GM12801 (cell line): ENCODE results near the gene NTM.

Source experiments
- TF ChIP-seq, protein P1 (sequence below): IDR thresholded peaks from one replicate; pipeline ENCODE4 v1.5.1; 2011; ENCODE audit warnings: control low read depth; ENCODE audit not compliant: insufficient read length; ENCODE audit errors: extremely low read depth

The NTM gene

DNA sequence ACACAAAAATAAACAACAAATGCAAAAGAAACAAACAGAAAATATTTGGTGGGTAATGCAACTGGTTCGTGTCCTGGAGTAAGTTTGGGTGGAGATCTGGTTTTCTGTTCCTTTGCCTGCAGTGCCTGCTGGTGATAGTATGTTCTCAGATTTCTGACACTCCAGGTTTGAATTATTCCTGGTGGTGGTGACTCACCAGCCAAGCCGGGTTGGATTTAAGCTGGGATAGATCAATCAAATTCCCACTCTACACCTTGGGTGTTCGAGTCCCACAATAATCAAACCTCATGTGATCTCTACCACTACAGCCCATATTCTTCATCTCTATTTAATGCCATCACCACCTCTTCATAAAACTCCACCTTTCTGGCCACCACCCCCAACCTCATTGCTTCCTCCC lies 421.8 kb downstream of the NTM start:
- TF ChIP-seq, protein P1, sequence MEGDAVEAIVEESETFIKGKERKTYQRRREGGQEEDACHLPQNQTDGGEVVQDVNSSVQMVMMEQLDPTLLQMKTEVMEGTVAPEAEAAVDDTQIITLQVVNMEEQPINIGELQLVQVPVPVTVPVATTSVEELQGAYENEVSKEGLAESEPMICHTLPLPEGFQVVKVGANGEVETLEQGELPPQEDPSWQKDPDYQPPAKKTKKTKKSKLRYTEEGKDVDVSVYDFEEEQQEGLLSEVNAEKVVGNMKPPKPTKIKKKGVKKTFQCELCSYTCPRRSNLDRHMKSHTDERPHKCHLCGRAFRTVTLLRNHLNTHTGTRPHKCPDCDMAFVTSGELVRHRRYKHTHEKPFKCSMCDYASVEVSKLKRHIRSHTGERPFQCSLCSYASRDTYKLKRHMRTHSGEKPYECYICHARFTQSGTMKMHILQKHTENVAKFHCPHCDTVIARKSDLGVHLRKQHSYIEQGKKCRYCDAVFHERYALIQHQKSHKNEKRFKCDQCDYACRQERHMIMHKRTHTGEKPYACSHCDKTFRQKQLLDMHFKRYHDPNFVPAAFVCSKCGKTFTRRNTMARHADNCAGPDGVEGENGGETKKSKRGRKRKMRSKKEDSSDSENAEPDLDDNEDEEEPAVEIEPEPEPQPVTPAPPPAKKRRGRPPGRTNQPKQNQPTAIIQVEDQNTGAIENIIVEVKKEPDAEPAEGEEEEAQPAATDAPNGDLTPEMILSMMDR = no peak

DNA sequence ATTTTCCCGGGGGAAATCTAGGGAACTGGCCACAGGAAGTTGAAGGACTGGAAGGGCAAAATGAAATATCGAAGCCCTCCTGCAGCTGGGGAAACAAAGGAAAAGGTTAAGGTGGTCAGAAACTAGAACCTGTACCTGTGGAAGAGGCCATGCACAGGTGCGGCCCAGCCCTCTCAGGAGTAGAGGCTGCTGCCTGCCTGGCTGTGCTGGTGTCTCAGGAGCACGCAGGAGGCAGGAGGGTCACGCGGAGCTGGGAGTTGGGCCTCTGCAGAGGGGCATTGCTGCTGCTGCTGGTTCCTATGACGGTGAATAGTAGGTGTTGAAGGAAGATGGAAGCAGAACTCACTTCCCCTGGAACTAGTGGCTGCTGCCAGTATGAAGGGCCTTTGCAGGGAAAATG lies 425.7 kb downstream of the NTM start:
- TF ChIP-seq, protein P1 = no peak

DNA sequence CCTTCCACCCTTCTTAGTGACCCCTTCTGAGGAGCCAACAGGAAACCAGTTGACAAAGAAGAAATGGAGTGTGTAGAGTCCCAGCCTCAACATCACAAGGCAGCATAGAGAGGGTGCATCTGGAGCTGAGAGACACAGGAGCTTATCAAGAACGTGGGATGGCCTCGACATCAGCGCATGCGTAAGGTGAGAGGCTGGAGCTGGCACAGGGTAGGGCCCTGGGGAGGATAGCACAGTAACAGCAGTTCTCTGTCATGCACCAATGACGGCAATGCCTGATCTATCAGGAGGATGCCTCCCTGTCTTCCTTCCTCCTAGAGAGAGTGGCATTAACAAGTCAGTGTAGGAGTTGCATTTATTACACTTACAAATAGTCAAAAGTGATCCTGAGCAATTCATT lies 426.1 kb downstream of the NTM start:
- TF ChIP-seq, protein P1 = no peak

DNA sequence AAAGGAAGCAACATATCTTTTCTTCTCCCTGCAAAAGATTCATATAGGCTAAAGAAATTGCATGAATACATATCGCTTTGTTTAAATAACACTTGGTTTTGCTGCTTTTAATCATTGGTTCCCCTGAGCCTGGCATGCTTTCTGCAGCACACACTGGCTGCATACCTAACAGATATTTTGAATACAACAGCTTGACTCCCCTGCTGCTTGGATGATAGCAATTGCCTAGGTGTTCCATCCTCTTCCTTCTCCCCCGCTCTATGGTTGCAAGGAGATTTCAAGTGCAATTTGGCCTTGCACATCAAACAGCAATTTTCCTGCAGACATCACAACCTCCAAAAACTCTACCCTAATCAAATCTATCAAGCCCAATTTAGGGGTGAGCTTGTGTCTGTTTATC lies 430.0 kb downstream of the NTM start:
- TF ChIP-seq, protein P1 = no peak

DNA sequence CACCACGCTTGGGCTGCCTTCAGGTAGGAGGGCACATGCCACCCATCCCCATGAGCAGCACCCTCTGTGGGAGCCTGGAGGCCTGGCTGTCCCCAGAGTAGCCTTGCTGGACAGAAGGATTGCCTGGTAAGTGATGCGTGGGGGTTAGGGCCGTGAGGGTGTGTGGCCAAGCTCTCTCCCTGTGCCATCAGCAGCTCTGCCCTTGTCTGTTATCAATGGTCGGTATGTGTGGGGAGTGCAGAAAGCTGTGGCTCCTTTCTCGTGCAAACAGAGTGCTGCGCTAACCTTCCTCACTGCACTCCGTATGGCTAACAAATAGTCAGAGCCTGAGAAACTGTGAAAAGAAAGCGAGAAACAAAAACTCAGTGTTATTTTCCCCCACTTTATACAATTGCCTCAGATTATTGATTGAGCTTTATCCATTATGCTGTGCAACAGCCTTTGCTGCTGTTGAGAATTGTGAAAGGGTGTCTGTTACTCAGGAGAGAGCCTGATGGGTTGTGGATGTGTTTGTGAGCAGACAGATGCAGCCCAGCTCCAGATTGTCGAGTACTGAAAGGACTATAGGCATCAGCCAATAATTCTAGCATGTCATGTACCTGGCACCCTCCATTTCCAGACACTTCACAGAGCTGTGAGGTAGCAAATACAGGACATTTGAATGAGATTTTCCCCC lies 432.2 kb downstream of the NTM start:
- TF ChIP-seq, protein P1 = no peak

DNA sequence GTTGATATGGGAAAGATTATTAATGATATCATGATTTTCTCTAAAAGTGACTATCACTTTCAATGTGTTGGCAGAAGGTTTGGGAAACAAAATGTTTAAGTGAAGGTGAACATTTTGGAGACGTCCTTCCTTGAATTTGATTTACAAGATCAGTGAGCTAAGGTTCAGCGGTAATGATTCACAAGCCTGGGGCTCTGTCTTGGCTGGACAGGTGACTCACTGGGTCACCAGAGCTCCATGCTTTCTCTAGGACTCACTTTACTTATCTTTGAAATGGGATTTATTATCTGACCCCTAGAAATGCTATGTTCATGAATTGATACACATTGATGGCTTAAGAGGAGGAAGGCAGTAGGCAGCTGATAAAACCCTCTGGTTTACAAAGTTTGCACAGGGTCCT lies 437.5 kb downstream of the NTM start:
- TF ChIP-seq, protein P1 = no peak

DNA sequence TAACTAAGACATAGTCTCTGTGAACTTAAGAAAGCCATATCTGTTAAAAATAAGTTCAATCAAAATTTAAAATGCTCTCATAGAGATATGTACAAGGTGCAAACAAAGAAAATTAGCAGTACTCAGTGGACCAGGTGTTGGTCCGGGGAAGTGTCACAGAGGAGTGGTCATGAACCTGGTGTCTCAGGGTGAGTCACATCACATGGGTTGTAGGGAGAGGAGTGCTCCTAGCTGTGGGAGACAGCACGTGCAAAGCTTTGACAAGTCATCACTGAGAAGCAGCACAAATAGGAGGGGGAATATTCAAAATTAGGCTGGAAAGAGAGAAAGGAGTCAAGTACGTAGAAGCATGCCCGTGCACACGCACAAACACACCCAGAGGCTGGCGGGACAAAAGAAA lies 438.1 kb downstream of the NTM start:
- TF ChIP-seq, protein P1 = no peak
